ENCODE data around the gene FHIT. TPM values are rescaled to one million over a fixed set of nuclear protein-coding genes. Genes with fewer than 3 reads are reported as not detected.

The FHIT gene
- total RNA-seq, 4 donors from 2014 or later, result 3.5 to 17.0 (median 16.7) TPM

DNA sequence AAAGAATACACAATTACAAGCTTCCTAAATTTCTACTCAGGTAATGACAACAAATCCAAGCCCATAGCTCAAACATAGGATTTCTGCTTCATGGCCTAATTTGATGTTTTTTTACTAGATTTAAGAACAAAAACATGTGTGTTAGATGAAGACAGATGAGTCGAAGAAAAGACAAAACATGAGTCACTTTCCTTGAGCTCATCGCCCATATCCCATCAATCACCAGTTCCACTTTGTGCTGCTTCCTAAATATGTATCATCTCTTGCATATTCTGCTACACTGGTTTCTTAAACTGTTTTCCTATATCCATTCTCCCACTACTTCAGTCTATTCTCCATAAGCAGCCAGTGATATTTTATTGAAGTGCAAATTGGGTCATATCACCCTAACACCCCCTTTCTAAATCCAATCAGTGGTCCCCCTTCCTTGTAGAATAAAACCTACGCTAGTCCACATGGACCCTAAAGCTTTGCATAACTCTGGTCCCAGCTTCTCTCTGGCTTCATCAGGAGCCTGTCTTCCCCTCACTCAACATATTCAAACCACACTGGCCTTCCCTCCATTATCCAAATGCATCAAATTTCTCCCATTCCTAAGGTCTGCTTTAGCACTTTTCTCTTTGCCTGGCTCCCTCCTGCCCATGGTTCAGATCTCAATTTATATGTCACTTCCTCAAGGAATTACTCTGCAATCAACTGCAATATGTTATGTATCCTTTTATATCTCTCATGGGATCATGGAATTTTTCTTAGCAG is 1033.9 kb downstream of the FHIT start:
- no peaks in the 10 kb centered on the region for H3K27me3 ChIP-seq
- DNase-seq, result no peak
- no peaks in the 10 kb centered on the region for H3K36me3 ChIP-seq
- no peak overlapping the region for H3K27ac ChIP-seq
- H3K4me1 ChIP-seq, result no peaks in the 10 kb centered on the region
- no peaks in the 10 kb centered on the region for H3K9me3 ChIP-seq
- TF ChIP-seq POLR2A (IDR thresholded peaks at IDR 0.05), result no peak
- TF ChIP-seq, protein P1, sequence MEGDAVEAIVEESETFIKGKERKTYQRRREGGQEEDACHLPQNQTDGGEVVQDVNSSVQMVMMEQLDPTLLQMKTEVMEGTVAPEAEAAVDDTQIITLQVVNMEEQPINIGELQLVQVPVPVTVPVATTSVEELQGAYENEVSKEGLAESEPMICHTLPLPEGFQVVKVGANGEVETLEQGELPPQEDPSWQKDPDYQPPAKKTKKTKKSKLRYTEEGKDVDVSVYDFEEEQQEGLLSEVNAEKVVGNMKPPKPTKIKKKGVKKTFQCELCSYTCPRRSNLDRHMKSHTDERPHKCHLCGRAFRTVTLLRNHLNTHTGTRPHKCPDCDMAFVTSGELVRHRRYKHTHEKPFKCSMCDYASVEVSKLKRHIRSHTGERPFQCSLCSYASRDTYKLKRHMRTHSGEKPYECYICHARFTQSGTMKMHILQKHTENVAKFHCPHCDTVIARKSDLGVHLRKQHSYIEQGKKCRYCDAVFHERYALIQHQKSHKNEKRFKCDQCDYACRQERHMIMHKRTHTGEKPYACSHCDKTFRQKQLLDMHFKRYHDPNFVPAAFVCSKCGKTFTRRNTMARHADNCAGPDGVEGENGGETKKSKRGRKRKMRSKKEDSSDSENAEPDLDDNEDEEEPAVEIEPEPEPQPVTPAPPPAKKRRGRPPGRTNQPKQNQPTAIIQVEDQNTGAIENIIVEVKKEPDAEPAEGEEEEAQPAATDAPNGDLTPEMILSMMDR (IDR thresholded peaks at IDR 0.05), result no peak
- H3K4me3 ChIP-seq, result no peak overlapping the region

- TF ChIP-seq, protein P1 (IDR thresholded peaks at IDR 0.05), result no peak
- no peak for TF ChIP-seq POLR2A (IDR thresholded peaks at IDR 0.05)
Observed at GRCh38 chr3:60216462-60217075, 1034.7 kb downstream of the FHIT start.

DNA sequence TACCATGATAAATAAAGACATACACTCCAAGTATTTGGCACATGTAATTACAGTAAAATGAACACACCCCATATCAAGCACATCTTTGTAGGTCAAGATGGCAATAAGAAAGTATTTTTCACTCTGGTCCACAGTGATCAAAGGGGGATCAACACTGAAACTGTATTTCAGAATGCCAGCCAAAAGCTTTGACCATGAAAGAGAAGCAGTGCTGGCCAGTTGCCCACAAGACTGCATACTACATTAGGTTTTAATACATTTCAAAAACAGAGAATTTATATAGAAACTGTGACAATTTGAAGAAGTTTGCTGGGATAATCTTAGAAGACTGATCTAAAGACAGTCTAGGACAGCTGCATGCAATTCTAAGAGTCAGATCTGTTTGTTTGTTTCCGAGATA is 1035.3 kb downstream of the FHIT start:
- Histone ChIP-seq H3K4me1 (no peaks in the 10 kb centered on the region), H3K27ac (no peak overlapping the region), H3K27me3 (no peaks in the 10 kb centered on the region), H3K4me3 (no peak overlapping the region), H3K9me3 (no peaks in the 10 kb centered on the region), H3K36me3 (no peaks in the 10 kb centered on the region)
- no peak for TF ChIP-seq POLR2A (IDR thresholded peaks at IDR 0.05)
- no peak for DNase-seq

More at GRCh38 chr3:60216462-60217075, 1034.7 kb downstream of the FHIT start:
- Histone ChIP-seq H3K36me3 (no peaks in the 10 kb centered on the region), H3K27me3 (no peaks in the 10 kb centered on the region), H3K4me3 (no peak overlapping the region), H3K9me3 (no peaks in the 10 kb centered on the region), H3K4me1 (no peaks in the 10 kb centered on the region), H3K27ac (no peak overlapping the region)
- no peak for DNase-seq

DNA sequence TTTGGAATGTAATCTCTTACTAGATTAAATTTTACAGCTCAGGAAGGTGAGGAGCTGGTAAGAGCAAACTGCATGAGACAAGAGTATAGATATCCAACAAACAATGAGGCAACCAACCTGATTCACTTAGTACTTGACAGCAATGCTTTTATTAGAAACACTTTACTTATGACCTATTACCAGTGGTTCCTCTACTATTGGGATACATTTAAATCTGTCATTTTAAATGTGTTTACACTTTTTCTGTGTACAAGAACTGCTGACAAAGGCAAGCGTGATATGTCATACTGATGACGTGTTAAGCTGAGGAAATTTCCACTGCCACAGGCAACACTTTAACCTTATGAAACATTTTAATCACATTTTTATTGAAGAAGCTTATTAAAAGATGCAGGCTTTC is 1043.3 kb downstream of the FHIT start:
- Histone ChIP-seq H3K27ac (no peak overlapping the region), H3K36me3 (no peaks in the 10 kb centered on the region), H3K27me3 (no peaks in the 10 kb centered on the region), H3K9me3 (no peaks in the 10 kb centered on the region), H3K4me3 (no peak overlapping the region), H3K4me1 (no peaks in the 10 kb centered on the region)
- no peak for TF ChIP-seq POLR2A (IDR thresholded peaks at IDR 0.05)
- TF ChIP-seq, protein P1 (IDR thresholded peaks at IDR 0.05), result no peak
- no peak for DNase-seq

- no peaks in the 10 kb centered on the region for H3K9me3 ChIP-seq
- H3K27me3 ChIP-seq, result no peaks in the 10 kb centered on the region
- no peak for TF ChIP-seq POLR2A (IDR thresholded peaks at IDR 0.05)
- TF ChIP-seq, protein P1 (IDR thresholded peaks at IDR 0.05), result no peak
- no peak for DNase-seq
- no peak overlapping the region for H3K27ac ChIP-seq
- H3K36me3 ChIP-seq, result no peaks in the 10 kb centered on the region
- no peak overlapping the region for H3K4me3 ChIP-seq
- H3K4me1 ChIP-seq, result no peaks in the 10 kb centered on the region
Observed at GRCh38 chr3:60206206-60206605, 1045.0 kb downstream of the FHIT start.

- TF ChIP-seq, protein P1 (IDR thresholded peaks at IDR 0.05), result no peak
- TF ChIP-seq POLR2A (IDR thresholded peaks at IDR 0.05), result no peak
- no peak for DNase-seq
- Histone ChIP-seq H3K27me3 (no peaks in the 10 kb centered on the region), H3K4me1 (no peaks in the 10 kb centered on the region), H3K9me3 (no peaks in the 10 kb centered on the region), H3K4me3 (no peak overlapping the region), H3K36me3 (no peaks in the 10 kb centered on the region), H3K27ac (no peak overlapping the region)
Observed at GRCh38 chr3:60202052-60202726, 1049.1 kb downstream of the FHIT start.

All from Peyer's patch (tissue), 4 donors.